GM12892 (cell line): Measurements from ENCODE around the gene CCL5.

Experiments used
- POLR2A ChIP-seq: IDR thresholded peaks from 2 replicates; pipeline ENCODE4 v1.6.1; 2011; ENCODE audit warnings: low read depth, low read length, control low read depth
- POLR2AphosphoS5 ChIP-seq: IDR thresholded peaks from 2 replicates; pipeline ENCODE4 v1.6.1; 2011; ENCODE audit warnings: low read depth, low read length, control low read depth
- TAF1 ChIP-seq: IDR thresholded peaks from 2 replicates; pipeline ENCODE4 v1.6.1; 2011; ENCODE audit warnings: low read depth, mild to moderate bottlenecking, control low read depth, low read length, borderline replicate concordance

- TF ChIP-seq TAF1 (no peak), POLR2A (no peak), POLR2AphosphoS5 (no peak)
These were observed 2.7 kb downstream of the CCL5 start for GRCh38 chr17:35877345-35878029.
